HG03045 (cell line): ENCODE measurements around the gene NAALAD2.
"Not testable (repeated sequence)": the region's sequence is repeated elsewhere in the genome, so short reads cannot be mapped to it uniquely, and the experiment has no call there.

Experiments used
- ATAC-seq: cut with Tn5 transposase; IDR thresholded peaks from one replicate; pipeline ENCODE4 v1.9.1; 2021; ENCODE audit warnings: mild to moderate bottlenecking, moderate library complexity; ENCODE audit not compliant: unreplicated experiment

NAALAD2 gene

DNA sequence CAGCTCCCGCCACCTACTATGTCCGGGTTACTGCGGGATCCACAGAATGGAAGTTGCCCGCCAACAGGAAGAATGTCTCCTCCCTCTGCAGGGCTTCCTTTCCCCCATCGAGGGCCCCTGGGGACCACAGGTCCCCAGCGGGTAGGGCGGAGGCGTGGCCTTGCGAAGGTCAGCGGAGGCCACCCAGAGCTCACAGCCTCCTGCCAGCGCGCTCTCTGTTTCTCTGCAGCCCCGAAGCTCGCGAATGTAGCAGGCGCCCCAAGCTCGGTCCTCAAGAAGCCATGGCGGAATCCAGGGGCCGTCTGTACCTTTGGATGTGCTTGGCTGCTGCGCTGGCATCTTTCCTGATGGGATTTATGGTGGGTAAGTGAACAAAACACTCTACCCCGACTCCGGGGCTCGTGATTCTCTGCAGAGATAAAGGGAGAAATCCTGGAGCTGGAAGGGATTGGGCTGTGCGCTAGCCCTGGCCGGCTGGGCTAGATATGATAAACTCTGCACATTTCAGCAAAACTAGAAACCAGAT lies at the start of gene NAALAD2:
Gene NAALAD2, plus strand, starts transcription at position 186 of the 526 bp plus-strand sequence. Its CDS starts 96 bp downstream, at position 282.
- no peak for ATAC-seq

DNA sequence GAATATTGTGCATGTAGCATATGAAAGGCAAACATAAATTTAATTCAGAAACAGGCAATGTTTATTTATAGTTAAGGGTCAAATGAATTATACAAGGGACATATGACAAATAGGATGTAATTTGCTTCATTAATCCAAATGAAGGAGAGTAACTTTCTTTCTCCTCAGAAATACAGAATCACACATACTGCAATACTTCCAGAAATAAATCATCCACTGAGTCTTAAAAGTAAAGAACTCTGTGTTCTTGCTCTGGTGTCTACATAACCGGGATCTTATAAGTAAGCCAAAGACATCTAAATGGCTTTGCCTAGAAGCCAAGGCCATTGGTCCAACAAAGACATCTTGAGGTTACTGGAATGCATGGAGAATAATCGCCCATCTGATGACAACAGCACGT lies 48.8 kb upstream of the NAALAD2 start, which contains the start of gene UBTFL1:
Gene UBTFL1, plus strand, starts transcription at position 301 of the 400 bp plus-strand sequence. Its CDS starts 0 bp downstream, at position 301.
- ATAC-seq, result not testable (repeated sequence)

DNA sequence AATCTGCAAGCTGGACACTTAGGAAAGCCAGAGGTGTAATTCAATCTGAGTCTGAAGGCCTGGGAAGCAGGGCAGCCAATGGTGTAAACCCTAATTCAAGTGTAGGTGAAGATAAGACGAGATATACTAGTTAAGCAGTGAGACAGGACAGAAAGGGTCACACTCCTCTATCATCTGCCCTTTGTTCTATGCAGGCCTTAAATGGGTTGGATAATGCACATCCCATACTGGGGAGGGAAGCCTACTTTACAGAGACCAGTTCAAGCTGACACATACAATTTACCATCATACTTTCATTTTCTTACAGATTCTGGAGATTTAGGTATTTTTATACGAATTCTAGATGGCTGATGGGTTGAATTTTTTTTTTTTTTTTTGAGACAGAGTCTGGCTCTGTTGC lies 45.7 kb upstream of the NAALAD2 start:
- not testable (repeated sequence) for ATAC-seq

DNA sequence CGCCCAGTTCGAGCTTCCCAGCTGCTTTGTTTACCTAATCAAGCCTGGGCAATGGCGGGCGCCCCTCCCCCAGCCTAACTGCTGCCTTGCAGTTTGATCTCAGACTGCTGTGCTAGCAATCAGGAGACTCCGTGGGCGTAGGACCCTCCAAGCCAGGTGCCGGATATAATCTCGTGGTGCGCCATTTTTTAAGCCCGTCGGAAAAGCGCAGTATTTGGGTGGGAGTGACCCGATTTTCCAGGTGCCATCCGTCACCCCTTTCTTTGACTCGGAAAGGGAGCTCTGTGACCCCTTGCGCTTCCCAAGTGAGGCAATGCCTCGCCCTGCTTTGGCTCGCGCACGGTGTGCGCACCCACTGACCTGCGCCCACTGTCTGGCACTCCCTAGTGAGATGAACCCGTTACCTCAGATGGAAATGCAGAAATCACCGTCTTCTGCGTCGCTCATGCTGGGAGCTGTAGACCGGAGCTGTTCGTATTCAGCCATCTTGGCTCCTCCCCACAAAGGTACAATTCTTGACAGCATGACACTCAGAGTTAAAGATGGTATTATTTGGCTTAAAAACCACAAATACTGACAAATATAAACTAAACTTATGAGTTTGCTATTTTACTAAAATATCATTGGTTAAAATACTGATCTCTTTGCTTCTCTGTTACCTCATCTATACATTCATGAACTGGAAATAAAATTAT lies 39.1 kb upstream of the NAALAD2 start:
- ATAC-seq, result not testable (repeated sequence)

GRCh38 chr11:90098261-90098660 lies 36.2 kb upstream of the NAALAD2 start:
- not testable (repeated sequence) for ATAC-seq

GRCh38 chr11:90100431-90100830 lies 34.0 kb upstream of the NAALAD2 start:
- no peak for ATAC-seq

- ATAC-seq, result no peak
Observed at GRCh38 chr11:90113541-90113940, 20.9 kb upstream of the NAALAD2 start.

GRCh38 chr11:90120191-90120590 lies 14.3 kb upstream of the NAALAD2 start:
- ATAC-seq, result no peak

- no peak for ATAC-seq
Observed at GRCh38 chr11:90124371-90124770, 10.1 kb upstream of the NAALAD2 start.

DNA sequence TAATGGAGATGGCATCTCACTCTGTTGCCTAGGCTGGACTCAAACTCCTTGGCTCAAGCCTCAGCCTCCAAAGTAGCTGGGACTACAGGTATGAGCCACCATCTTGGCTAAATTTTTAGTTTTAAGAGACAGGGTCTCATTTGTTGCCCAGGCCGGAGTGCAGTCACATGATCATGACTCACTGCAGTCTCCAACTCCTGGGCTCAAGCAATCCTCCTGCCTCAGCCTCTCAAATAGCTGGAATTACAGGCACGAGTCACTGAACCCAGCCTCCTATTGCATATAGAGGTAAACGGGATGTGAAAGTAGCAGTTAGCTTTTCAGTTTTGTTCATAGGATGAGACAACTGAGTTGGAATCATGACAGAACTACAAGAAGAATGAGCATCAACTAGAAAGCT lies 9.5 kb upstream of the NAALAD2 start:
- no peak for ATAC-seq

- no peak for ATAC-seq
Observed at GRCh38 chr11:90133560-90134477, 644 bp upstream of the NAALAD2 start.

DNA sequence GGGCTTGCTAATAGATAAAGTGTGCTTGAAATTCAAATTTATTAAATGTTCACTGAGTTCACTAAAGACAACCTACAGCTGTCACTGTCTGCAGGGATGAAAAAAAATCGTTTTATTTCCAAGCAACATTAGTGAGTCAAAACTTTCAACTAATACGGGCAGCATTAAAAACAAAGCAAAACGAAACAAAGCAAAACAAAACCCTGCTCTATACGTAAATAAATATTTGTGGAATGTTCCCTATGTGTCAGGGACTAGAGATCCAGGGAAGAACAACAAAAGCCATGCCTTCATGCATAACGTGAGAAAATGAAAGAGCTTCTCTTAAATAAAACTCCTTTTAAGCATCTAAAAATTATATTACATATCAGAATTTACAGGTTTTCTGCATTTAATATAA lies 553 bp downstream of the NAALAD2 start:
- ATAC-seq, result no peak

- ATAC-seq, result no peak
Observed at GRCh38 chr11:90148900-90149299, 14.4 kb downstream of the NAALAD2 start.

- ATAC-seq, result not testable (repeated sequence)
Observed at GRCh38 chr11:90166982-90167573, 32.6 kb downstream of the NAALAD2 start.

DNA sequence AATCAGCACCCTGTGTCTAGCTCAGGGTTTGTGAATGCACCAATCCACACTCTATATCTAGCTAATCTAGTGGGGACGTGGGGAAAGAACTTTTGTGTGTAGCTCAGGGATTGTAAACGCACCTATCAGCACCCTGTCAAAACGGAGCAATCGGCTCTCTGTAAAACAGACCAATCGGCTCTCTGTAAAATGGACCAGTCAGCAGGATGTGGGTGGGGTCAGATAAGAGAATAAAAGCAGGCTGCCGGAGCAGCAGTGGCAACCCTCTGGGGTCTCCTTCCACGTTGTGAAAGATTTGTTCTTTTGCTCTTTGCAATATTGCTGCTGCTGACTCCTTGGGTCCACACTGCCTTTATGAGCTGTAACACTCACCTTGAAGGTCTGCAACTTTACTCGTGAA lies 33.2 kb downstream of the NAALAD2 start:
- not testable (repeated sequence) for ATAC-seq

DNA sequence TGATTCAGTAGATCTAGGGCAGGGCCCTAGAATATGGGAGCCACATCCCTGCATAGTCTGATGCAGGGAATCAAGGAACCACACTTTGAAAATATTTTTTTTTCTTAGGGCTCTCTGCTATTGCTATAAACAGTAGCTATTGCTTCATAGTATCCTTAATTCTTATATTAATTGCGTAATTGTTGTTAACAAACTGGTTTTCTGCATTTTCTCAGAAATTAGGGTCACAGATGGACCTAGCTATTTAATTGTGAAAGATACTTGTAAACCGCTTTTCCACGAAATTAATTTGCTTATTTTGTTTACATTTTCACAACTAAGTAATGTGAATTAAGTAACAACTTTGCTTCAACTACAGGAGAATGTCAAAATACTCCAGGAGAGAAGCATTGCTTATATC lies 34.1 kb downstream of the NAALAD2 start:
- ATAC-seq, result no peak

- no peak for ATAC-seq
Observed at GRCh38 chr11:90171359-90171758, 36.9 kb downstream of the NAALAD2 start.

- no peak for ATAC-seq
Observed at GRCh38 chr11:90176069-90176468, 41.6 kb downstream of the NAALAD2 start.

DNA sequence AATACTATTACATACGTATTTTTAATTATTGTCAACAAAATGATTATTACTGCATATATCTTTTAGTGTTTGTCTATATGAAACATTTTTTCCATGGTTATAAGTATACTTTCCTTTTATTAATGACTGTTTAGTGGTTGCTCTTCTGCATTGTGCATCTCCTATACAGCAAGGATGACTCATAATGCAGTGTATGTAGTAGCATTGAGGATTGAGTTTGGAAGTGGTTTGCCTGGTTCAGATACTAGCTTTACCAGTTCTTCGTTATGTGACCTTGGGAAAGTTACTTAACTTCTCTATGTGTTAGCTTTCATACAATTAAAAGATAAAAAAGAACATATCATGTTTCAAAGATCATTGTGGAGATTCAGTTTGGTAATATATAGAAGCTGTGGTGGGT lies 44.3 kb downstream of the NAALAD2 start:
- ATAC-seq, result no peak

- no peak for ATAC-seq
Observed at GRCh38 chr11:90179923-90180322, 45.5 kb downstream of the NAALAD2 start.

- ATAC-seq, result no peak
Observed at GRCh38 chr11:90187839-90188238, 53.4 kb downstream of the NAALAD2 start.
